Liver (tissue), 9 donors: ENCODE results near the gene SYS1. TPM values are rescaled to one million over a fixed set of nuclear protein-coding genes. Genes with fewer than 3 reads are reported as not detected.

Experiments
- DNase-seq: peaks from one replicate; pipeline ENCODE4 v3.0.0-alpha.2; 2017; ENCODE audit warnings: low spot score
- H3K27ac ChIP-seq, 2 donors: one replicate each; pipeline ENCODE4 v1.7.0; 2013; ENCODE audit warnings: inconsistent platforms in 2 of 2, low read length in 2 of 2, control low read depth in 1 of 2, low read depth in 1 of 2, mild to moderate bottlenecking in 1 of 2
- H3K27me3 ChIP-seq, 4 donors: one replicate each; pipeline versions ENCODE4 v1.6.1 to v1.7.0; 2013; ENCODE audit warnings: low read length in 3 of 4, inconsistent platforms in 1 of 4, mild to moderate bottlenecking in 1 of 4, moderate library complexity in 1 of 4; ENCODE audit not compliant: control insufficient read depth in 4 of 4, insufficient read depth in 4 of 4
- H3K36me3 ChIP-seq, 4 donors: one replicate each; pipeline versions ENCODE4 v1.6.1 to v1.7.0; 2013; ENCODE audit warnings: low read length in 3 of 4, mild to moderate bottlenecking in 3 of 4, low read depth in 1 of 4, moderate library complexity in 1 of 4; ENCODE audit not compliant: control insufficient read depth in 4 of 4, insufficient read depth in 3 of 4
- H3K4me1 ChIP-seq, 4 donors: one replicate each; pipeline versions ENCODE4 v1.6.1 to v1.7.0; 2013; ENCODE audit warnings: low read length in 3 of 4, mild to moderate bottlenecking in 3 of 4, moderate library complexity in 1 of 4; ENCODE audit not compliant: control insufficient read depth in 4 of 4, insufficient read depth in 4 of 4
- H3K4me3 ChIP-seq, 3 donors: one replicate each; pipeline versions ENCODE4 v1.6.1 to v1.7.0; 2013; ENCODE audit warnings: low read length in 3 of 3, control low read depth in 1 of 3, low read depth in 1 of 3, mild to moderate bottlenecking in 1 of 3
- H3K9ac ChIP-seq, 2 donors: one replicate each; pipeline ENCODE4 v1.7.0; 2013; ENCODE audit warnings: low read length in 2 of 2, mild to moderate bottlenecking in 2 of 2, moderate library complexity in 2 of 2, control low read depth in 1 of 2, low read depth in 1 of 2
- H3K9me3 ChIP-seq, 4 donors: one replicate each; pipeline versions ENCODE4 v1.6.1 to v1.7.0; 2013; ENCODE audit warnings: low read length in 3 of 4; ENCODE audit not compliant: control insufficient read depth in 4 of 4
- ATF3 ChIP-seq: IDR thresholded peaks from 2 replicates; pipeline ENCODE4 v1.6.1; 2016; ENCODE audit warnings: antibody characterized with exemption
- EGR1 ChIP-seq, 2 donors: IDR thresholded peaks; 2 replicates each; pipeline ENCODE4 v1.6.1; 2016 to 2018; ENCODE audit warnings: antibody characterized with exemption in 2 of 2, low read depth in 2 of 2
- FOXA1 ChIP-seq: IDR thresholded peaks from 2 replicates; pipeline ENCODE4 v1.6.1; 2016; ENCODE audit warnings: antibody characterized with exemption
- FOXA2 ChIP-seq: IDR thresholded peaks from 2 replicates; pipeline ENCODE4 v1.6.1; 2016; ENCODE audit warnings: antibody characterized with exemption
- GABPA ChIP-seq, 2 donors: IDR thresholded peaks in 1 of 2; conservative IDR thresholded peaks in 1 of 2; 2 replicates each; pipeline ENCODE4 v1.6.1; 2016; ENCODE audit warnings: antibody characterized with exemption in 2 of 2, mild to moderate bottlenecking in 1 of 2, moderate library complexity in 1 of 2
- RAD21 ChIP-seq, 2 donors: IDR thresholded peaks; 2 replicates each; pipeline ENCODE4 v1.6.1; 2016; ENCODE audit warnings: antibody characterized with exemption in 2 of 2, mild to moderate bottlenecking in 2 of 2
- REST ChIP-seq: IDR thresholded peaks from 2 replicates; pipeline ENCODE4 v1.6.1; 2016; ENCODE audit warnings: antibody characterized with exemption, mild to moderate bottlenecking
- RXRA ChIP-seq, 2 donors: IDR thresholded peaks; 2 replicates each; pipeline ENCODE4 v1.6.1; 2017 to 2018; ENCODE audit warnings: antibody characterized with exemption in 2 of 2, mild to moderate bottlenecking in 1 of 2
- SP1 ChIP-seq: IDR thresholded peaks from 2 replicates; pipeline ENCODE4 v1.6.1; 2018; ENCODE audit warnings: antibody characterized with exemption, mild to moderate bottlenecking
- YY1 ChIP-seq: IDR thresholded peaks from 2 replicates; pipeline ENCODE4 v1.6.1; 2016; ENCODE audit warnings: antibody characterized with exemption, mild to moderate bottlenecking
- ZBTB33 ChIP-seq: IDR thresholded peaks from 2 replicates; pipeline ENCODE4 v1.6.1; 2016; ENCODE audit warnings: antibody characterized with exemption
- WGBS: extraction: QIAGEN DNeasy Blood & Tissue Kit; methylation state at CpG from one replicate; pipeline ENCODE4 v1.1.7; 2013; 5-methylcytosine and 5-hydroxymethylcytosine counted together
- polyA plus RNA-seq, 2 donors: library from polyadenylated mRNA; stranded (reverse) in 1 of 2; unstranded in 1 of 2; fragments of 200-250 nt in 1 of 2; fragments of >200 nt in 1 of 2; fragmentation: Nextera tagmentation in 1 of 2; extraction: Ambion mirVana in 1 of 2; gene quantifications; one replicate each; pipeline versions ENCODE4 v1.2.1 to v1.2.3, GENCODE V29; 2013 to 2015
- total RNA-seq, 2 donors: library from RNA; depleted of rRNA; stranded (reverse); fragments of >200 nt; gene quantifications; one replicate each; pipeline ENCODE4 v1.2.3, GENCODE V29; 2014
- donor health status: healthy.
- donor health status: healthy.
- donor health status: healthy.
- donor health status: healthy.
- donor health status: healthy.

The SYS1 gene
- total and polyA plus RNA-seq, 4 donors, result 15.0 to 37.8 (median 28.1) TPM

- TF ChIP-seq REST (no peak), ATF3 (no peak), EGR1 (IDR thresholded peaks at IDR 0.05; ENCODE audit: low read depth in 2 of 2) (no peak), GABPA (IDR thresholded peaks at IDR 0.05 in 1 of 2, conservative IDR thresholded peaks at IDR 0.05 in 1 of 2) (no peak), YY1 (no peak), FOXA2 (no peak), SP1 (no peak)
Measured at GRCh38 chr20:45390931-45391330, 28.0 kb downstream of the SYS1 start (continued).

- 80% methylated on average over 2 of the region's 2 CpGs for WGBS
- H3K36me3 ChIP-seq, result no peaks in the 10 kb centered on the region
- no peaks in the 10 kb centered on the region for H3K27me3 ChIP-seq
- no peak for TF ChIP-seq RXRA (IDR thresholded peaks at IDR 0.05)
- no peak for TF ChIP-seq ZBTB33
- TF ChIP-seq REST, result no peak
- no peak for TF ChIP-seq ATF3
- TF ChIP-seq RAD21 (IDR thresholded peaks at IDR 0.05), result no peak
- TF ChIP-seq FOXA1, result no peak
- H3K9ac ChIP-seq, result no peak overlapping the region
- H3K9me3 ChIP-seq, result no peaks in the 10 kb centered on the region
- DNase-seq, result no peak
- H3K27ac ChIP-seq, result no peak overlapping the region
- no peak overlapping the region for H3K4me3 ChIP-seq
- H3K4me1 ChIP-seq, result no peaks in the 10 kb centered on the region
Measured at GRCh38 chr20:45391559-45391958, 28.6 kb downstream of the SYS1 start.
